ENCODE data around the gene WDR87. TPM values are rescaled to one million over a fixed set of nuclear protein-coding genes. Genes with fewer than 3 reads are reported as not detected.
"Not testable (repeated sequence)": the region's sequence is repeated elsewhere in the genome, so short reads cannot be mapped to it uniquely, and the experiment has no call there.

The WDR87 gene
- total RNA-seq, 2 experiments from 2014 or later, result not detected

GRCh38 chr19:37867831-37868230 lies 38.6 kb downstream of the WDR87 start:
- Mint-ChIP-seq H3K27me3 (peaks cover 7% of the 10 kb centered on the region), H3K36me3 (ENCODE audit: low read depth) (no peaks in the 10 kb centered on the region), H3K27ac (no peak overlapping the region), H3K4me3 (no peak overlapping the region), H3K4me1 (ENCODE audit: low read depth) (no peaks in the 10 kb centered on the region), H3K9me3 (no peaks in the 10 kb centered on the region)
- TF ChIP-seq CTCF (IDR thresholded peaks at IDR 0.05), result no peak
- POLR2A ChIA-PET, result no interaction called here
- DNase-seq, result no peak
- intact Hi-C loops (cut with micrococcal nuclease), result no loop called here
- ATAC-seq, result no peak
- CTCF ChIA-PET, result no interaction called here

DNA sequence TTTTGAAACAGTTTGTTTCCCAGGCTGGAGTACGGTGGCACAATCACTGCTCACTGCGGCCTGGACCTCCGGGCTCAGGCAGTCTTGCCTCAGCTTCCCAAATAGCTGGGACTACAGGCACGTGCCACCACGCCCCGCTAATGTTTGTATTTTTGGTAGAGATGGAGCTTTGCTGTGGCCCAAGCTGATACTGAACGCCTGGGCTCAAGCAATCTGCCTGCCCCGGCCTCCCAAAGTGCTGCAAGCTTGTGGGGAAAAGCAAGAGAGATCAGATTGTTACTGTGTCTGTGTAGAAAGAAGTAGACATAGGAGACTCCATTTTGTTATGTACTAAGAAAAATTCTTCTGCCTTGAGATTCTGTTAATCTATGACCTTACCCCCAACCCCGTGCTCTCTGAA lies 40.5 kb downstream of the WDR87 start:
- H3K4me3 Mint-ChIP-seq; H3K27me3 Mint-ChIP-seq; ATAC-seq; H3K4me1 Mint-ChIP-seq (ENCODE audit: low read depth); intact Hi-C loops (cut with micrococcal nuclease); POLR2A ChIA-PET; H3K27ac Mint-ChIP-seq; H3K36me3 Mint-ChIP-seq (ENCODE audit: low read depth); H3K9me3 Mint-ChIP-seq; DNase-seq; CTCF ChIA-PET: not testable (repeated sequence)

- Mint-ChIP-seq H3K27me3 (peaks cover under 1% of the 10 kb centered on the region), H3K4me3 (no peak overlapping the region), H3K27ac (no peak overlapping the region), H3K36me3 (ENCODE audit: low read depth) (no peaks in the 10 kb centered on the region), H3K9me3 (no peaks in the 10 kb centered on the region), H3K4me1 (ENCODE audit: low read depth) (no peaks in the 10 kb centered on the region)
- ATAC-seq, result no peak
- ChIA-PET POLR2A (no interaction called here), CTCF (no interaction called here)
- intact Hi-C loops (cut with micrococcal nuclease), result no loop called here
- DNase-seq, result no peak
- TF ChIP-seq CTCF (IDR thresholded peaks at IDR 0.05), result no peak
Measured at GRCh38 chr19:37864501-37864900, 41.9 kb downstream of the WDR87 start.

- peak; percentile 38 for DNase-seq
- H3K27me3 Mint-ChIP-seq, result peaks cover 11% of the 10 kb centered on the region
- no peak overlapping the region for H3K4me3 Mint-ChIP-seq
- intact Hi-C loops (cut with micrococcal nuclease), result no loop called here
- no peaks in the 10 kb centered on the region for H3K4me1 Mint-ChIP-seq (ENCODE audit: low read depth)
- ATAC-seq, result peak; percentile 39
- ChIA-PET CTCF (no interaction called here), POLR2A (no interaction called here)
- H3K36me3 Mint-ChIP-seq (ENCODE audit: low read depth), result peaks cover 2% of the 10 kb centered on the region
- no peak overlapping the region for H3K27ac Mint-ChIP-seq
- TF ChIP-seq CTCF (IDR thresholded peaks at IDR 0.05), result no peak
- H3K9me3 Mint-ChIP-seq, result peaks cover 8% of the 10 kb centered on the region
Measured at GRCh38 chr19:37855098-37855497, 51.3 kb downstream of the WDR87 start.

DNA sequence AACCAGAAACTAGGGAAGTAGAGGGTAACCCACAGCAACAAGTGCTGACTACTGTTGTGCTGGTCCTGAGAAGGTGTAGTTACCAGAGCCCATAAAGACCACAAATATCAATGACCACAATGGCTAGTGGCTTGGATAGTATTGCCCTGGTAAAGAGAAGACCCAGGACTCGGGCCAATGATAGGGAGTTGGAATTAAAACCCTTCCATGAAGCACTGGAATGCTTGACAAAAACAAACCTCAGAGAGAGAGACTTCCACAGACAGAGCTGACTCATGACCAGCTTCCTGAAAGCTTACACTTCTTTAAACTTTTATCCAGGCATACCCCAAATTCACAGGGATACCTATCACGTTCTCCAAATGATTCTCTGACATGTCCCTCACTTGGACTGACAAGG lies 60.5 kb downstream of the WDR87 start:
- DNase-seq (no peak), ATAC-seq (no peak)
- no peak for TF ChIP-seq CTCF (IDR thresholded peaks at IDR 0.05)
- H3K27ac Mint-ChIP-seq, result no peak overlapping the region
- POLR2A ChIA-PET, result interaction anchor here (0.6 kb wide), 1 partner anchor 30 kb away, joined by 3 read pairs; no protein-coding TSS in a partner anchor
- H3K9me3 Mint-ChIP-seq, result no peaks in the 10 kb centered on the region
- no peak overlapping the region for H3K4me3 Mint-ChIP-seq
- H3K27me3 Mint-ChIP-seq, result no peaks in the 10 kb centered on the region
- H3K4me1 Mint-ChIP-seq (ENCODE audit: low read depth), result no peaks in the 10 kb centered on the region
- intact Hi-C loops (cut with micrococcal nuclease), result no loop called here
- H3K36me3 Mint-ChIP-seq (ENCODE audit: low read depth), result no peaks in the 10 kb centered on the region
- CTCF ChIA-PET, result no interaction called here

Other genes starting within 250 kb of the WDR87 start
- gene ZNF607, start 186.8 kb downstream of the WDR87 start, total RNA-seq, result 1 to 10 TPM; 7.4 to 7.8 TPM
- 1 to 10 TPM; 8.3 to 8.7 TPM for gene ZNF573, start 127.0 kb downstream of the WDR87 start, total RNA-seq
- gene SIPA1L3, start 614 bp upstream of the WDR87 start, total RNA-seq, result 1 to 10 TPM; 8.9 to 9.8 TPM

Measured in activated CD8-positive, alpha-beta T cell treated with anti-CD3 and anti-CD28 coated beads for 36 hours (primary cell).